CD4-positive, alpha-beta T cell treated with Interleukin-17A for 1 hour (primary cell): ENCODE measurements around the gene AKAP7.
"Not testable (repeated sequence)": the region's sequence is repeated elsewhere in the genome, so short reads cannot be mapped to it uniquely, and the experiment has no call there.

Experiments used
- DNase-seq: peaks from one replicate; pipeline ENCODE4 v3.0.0-alpha.2; 2020

Gene AKAP7

DNA sequence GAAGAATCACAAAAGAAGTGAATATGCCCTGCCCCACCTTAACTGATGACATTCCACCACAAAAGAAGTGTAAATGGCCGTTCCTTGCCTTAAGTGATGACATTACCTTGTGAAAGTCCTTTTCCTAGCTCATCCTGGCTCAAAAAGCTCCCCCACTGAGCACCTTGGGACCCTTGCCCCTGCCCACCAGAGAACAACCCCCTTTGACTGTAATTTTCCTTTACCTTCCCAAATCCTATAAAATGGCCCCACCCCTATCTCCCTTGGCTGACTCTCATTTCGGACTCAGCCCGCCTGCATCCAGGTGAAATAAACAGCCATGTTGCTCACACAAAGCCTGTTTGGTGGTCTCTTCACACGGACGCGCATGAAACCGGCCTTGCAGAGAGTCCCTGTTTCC, 165.6 kb downstream of the AKAP7 start:
- not testable (repeated sequence) for DNase-seq

DNA sequence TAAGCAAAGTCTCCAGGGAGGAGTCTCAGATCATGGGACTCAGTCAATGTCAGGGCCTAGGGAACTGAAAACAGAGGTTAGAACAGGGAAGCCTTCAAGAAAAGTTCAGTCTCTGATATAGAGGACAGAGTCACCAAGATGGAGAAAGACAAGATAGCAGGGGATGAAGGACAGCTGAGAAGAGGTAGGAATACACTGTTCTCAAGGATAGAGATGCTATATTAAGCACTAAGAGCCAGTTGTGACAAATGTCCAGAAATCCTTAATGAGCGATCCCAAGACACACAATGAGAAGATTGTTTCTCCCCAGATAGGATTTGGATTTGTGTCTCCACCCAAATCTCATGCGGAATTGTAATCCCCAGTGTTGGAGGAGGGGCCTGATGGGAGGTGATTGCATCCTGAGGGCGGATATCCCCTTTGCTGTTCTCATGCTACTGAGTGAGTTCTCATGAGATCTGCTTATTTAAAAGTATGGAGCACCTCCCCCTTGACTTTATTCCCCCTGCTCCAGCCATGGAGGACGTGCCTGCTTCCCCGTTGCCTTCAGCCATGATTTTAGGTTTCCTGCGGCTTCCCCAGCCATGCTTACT, 168.2 kb downstream of the AKAP7 start:
- DNase-seq, result no peak

DNA sequence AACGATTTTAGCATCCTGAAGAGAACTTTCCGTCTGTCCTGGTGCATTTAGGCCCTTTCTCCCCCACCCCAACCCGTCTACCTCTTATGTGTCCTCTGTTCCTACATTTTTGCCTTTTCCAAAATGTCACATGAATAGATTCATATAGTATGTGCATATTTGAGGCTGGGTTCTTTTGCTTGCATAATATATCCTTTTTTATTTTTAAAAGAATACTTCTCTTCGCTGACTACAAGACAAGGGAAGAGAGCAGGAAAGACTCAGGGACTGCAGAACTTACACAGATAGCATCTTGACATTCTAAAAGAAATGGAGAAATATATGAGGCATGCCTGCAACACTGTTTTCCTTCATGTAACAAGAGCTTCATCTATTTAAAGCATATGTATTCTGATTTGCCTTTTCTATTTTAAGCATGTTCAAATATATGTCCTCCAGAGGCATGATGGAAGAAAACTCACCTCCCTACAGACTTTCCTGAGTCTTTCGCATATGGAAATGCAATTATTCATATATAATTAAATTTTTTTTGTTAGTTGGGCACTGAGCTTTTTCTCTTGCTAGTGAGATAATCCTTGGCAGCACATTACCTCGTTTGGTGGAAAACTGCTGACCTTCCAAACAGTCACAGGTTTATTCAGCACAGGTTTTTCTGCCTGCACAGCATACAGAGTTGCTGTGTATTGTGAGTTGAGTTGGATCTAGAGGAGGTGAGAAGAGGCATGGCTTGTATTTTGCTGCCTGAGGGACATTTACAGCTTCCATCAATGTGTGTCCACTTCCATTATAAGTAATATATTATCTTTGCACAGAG, 170.0 kb downstream of the AKAP7 start:
- no peak for DNase-seq

DNA sequence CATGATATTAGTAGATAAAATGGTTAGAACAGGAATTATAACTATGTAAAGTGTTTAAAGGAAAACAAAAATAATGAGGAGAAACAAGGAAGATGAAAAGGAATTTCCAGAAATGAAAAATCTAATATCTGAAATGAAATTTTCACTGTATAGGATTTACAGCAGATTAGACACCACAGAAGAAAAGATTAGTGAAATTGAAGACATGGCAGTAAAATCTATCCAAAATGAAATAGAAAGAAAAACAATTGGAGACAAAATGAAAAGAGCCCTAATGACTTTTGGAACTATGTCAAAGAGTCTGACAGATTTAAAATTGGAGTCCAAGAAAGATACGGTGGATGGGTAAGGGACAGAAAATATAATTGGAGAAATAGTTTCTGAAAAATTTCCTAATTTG, 174.2 kb downstream of the AKAP7 start:
- DNase-seq, result no peak

DNA sequence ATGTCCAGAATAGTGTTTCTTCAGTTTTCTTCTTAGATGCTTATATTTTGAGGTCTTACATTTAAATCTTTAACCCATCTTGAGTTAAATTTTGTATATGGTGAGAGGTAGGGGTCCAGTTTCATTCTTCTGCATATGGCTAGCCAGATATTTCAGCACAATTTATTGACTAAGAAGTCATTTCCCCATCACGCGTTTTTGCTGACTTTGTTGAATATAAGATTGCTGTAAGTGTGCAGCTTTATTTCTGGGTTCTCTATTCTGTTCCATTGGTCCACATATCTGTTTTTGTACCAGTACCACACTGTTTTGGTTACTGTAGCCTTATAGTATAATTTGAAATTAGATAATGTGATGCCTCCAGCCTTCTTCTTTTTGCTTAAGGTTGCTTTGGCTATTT, 179.6 kb downstream of the AKAP7 start:
- no peak for DNase-seq

DNA sequence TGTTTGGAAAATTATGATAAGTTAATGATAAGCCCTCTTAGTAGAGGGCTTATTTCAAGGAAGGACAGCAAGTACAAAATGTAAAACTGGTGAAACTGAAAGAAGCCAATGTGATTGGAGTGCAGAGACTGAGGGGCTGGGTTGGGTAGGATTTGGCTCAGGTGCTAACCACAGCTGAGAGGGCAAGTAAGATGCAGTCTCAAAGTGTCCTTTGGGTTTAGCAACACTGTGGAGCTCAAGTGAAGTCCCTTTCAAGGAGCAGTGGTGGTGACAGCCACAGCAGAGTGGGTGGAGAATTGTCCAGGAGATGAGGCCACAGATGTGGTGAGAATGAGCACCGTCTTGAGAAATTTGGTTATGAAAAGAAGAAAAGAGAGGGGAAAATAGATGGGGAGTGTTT, 181.4 kb downstream of the AKAP7 start:
- DNase-seq, result no peak

DNA sequence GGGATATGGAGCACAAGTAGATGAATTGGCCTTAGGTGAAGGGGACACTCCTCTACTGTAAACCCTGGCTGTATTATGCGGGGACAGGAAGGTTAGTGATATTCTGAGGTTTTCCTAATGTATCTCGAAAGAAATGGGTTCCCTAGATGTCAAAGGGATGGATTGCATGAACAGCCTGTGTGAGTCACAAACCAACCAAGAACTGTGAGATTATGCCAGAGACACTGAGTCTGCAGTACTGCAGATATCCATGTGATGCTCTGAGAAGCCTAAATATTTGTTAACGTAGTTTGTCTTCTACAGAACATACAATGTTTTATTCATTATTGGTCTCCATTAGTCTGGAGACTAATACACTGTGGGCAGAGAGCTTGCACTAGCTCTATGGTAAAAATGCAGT, 182.2 kb downstream of the AKAP7 start:
- DNase-seq, result no peak

DNA sequence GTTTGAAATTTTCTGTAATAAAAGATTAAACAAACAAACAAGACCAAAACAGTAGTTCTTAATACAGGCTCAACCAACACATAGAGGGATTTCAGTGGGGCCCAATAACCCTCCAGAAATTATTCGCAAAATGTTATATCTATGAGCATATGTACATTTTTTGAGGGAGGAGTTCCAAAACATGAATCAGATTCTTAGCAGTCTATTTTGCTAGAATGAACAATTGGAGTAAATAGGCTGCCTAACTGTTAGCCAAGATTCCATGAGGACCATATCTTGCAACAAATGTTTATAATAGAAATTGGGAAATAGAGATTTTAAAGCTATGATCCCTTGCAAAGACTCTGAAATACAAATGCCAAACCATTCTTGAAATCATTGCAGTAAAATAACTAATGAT, 186.3 kb downstream of the AKAP7 start:
- DNase-seq, result no peak

DNA sequence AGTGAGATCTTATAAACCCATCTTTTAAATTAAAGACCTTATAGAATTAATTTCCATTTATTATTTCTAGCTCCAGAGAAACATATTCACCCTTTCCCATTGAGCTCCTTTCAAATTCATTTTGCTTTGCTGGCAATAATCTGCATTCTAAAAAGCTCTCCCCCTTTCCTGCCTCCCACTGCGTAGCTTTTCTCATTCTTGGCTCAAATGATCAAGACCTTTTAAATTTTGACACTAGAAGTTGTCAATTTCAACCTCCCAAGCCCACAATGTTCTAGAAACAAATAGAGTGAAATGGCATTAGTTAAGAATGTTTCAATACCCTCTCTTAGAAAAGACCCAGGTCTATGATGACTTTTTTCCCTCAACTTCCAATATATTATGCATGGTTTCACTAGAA, 186.9 kb downstream of the AKAP7 start:
- no peak for DNase-seq

DNA sequence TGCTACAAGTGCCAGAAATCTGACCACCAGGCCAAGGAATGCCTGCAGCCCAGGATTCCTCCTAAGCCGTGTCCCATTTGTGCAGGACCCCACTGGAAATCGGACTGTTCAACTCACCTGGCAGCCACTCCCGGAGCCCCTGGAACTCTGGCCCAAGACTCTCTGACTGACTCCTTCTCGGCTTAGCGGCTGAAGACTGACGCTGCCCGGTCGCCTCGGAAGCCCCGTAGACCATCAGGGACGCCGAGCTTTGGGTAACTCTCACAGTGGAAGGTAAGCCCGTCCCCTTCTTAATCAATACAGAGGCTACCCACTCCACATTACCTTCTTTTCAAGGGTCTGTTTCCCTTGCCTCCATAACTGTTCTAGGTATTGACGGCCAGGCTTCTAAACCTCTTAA, 190.4 kb downstream of the AKAP7 start:
- not testable (repeated sequence) for DNase-seq

DNA sequence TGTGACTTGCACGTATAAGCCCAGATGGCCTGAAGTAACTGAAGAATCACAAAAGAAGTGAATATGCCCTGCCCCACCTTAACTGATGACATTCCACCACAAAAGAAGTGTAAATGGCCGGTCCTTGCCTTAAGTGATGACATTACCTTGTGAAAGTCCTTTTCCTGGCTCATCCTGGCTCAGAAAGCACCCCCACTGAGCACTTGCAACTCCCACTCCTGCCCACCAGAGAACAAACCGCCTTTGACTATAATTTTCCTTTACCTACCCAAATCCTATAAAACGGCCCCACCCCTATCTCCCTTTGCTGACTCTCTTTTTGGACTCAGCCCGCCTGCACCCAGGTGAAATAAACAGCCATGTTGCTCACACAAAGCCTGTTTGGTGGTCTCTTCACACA, 193.5 kb downstream of the AKAP7 start:
- not testable (repeated sequence) for DNase-seq

DNA sequence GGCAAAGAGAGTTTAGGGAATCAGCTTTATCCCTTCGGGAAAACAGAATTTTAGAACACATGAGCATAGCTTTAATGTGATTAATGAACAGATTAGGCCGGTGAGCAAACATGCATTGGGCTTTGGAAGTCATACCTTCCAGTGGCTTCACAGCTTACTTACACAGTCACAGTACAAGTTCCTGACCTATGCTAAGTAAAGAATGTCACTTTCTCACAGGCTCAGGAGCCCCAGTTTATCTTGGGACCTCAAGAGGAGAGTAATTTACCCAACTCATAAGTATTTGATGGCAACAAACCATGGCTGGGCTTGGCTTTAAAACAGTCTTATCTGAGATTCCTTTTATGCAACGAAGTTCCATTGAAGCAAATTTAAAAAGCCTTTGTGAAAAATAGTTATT, 195.9 kb downstream of the AKAP7 start:
- no peak for DNase-seq

DNA sequence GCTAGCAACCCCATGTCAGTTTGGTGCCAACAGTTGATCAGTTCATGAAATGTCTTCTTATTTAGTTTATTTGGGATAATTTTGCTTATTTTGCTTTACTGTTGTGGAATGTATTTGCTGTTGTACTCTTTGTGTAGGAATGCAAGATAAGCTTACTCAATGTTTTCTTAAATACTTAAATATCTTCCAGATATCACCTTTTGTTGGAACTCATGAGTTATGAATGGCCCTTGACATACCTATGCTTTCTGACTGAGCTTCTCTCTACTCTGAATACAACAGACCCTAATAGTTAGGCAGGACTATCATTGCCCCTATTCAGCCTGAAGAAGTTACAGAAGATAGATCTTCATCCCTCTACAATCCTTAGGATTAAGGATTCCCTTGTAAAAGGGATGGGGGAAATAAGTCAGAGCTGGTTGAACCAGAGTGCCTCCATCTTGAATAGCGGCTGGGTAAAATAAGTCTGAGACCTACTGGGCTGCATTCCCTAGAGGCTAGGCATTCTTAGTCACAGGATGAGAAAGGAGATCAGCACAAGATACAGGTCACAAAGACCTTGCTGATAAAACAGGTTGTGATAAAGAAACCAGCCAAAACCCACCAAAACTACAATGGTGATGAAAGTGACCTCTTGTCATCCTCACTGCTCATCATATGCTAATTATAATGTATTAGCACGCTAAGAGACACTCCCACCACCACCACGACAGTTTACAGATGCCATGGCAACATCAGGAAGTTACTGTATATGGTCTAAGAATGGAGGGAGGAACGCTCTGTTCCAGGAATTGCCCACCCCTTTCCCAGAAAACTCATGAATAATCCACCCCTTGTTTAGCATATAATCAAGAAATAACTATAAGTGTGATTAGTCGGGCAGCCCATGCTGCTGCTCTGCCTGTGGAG, 196.9 kb downstream of the AKAP7 start:
- DNase-seq, result no peak
